HepG2 (cell line): ENCODE results near the gene STUB1. TPM values are rescaled to one million over a fixed set of nuclear protein-coding genes. Genes with fewer than 3 reads are reported as not detected.

Experiments used
- AGO1 ChIP-seq: fragments of 200-400 bp; formaldehyde crosslinking; IDR thresholded peaks from 2 replicates; pipeline ENCODE4 v1.6.1; 2017; ENCODE audit warnings: mild to moderate bottlenecking, low read depth, low read length, moderate library complexity; ENCODE audit not compliant: poor library complexity, severe bottlenecking
- CAMTA2 ChIP-seq: sonication (generic); formaldehyde crosslinking; IDR thresholded peaks from 2 replicates; pipeline ENCODE4 v1.4.0; 2020; ENCODE audit warnings: mild to moderate bottlenecking, missing genetic modification reagents, borderline replicate concordance
- CC2D1A ChIP-seq: sonication (generic); formaldehyde crosslinking; IDR thresholded peaks from 2 replicates; pipeline ENCODE4 v1.8.1; 2023; ENCODE audit warnings: mild to moderate bottlenecking, missing genetic modification reagents
- CEBPB ChIP-seq: IDR thresholded peaks from 2 replicates; pipeline ENCODE4 v1.6.1; 2011; ENCODE audit warnings: low read depth, low read length, improper control_type of control experiment, borderline replicate concordance
- FOXM1 ChIP-seq: sonication (generic); formaldehyde crosslinking; IDR thresholded peaks from 2 replicates; pipeline ENCODE4 v1.5.0; 2020; ENCODE audit warnings: missing genetic modification reagents
- FUBP1 ChIP-seq: sonication (generic); formaldehyde crosslinking; IDR thresholded peaks from 2 replicates; pipeline ENCODE4 v1.5.1; 2020; ENCODE audit warnings: missing genetic modification reagents, mild to moderate bottlenecking, borderline replicate concordance
- JDP2 ChIP-seq: sonication (generic); formaldehyde crosslinking; IDR thresholded peaks from 2 replicates; pipeline ENCODE4 v1.8.1; 2022; ENCODE audit warnings: missing genetic modification reagents, borderline replicate concordance
- KIAA2018 ChIP-seq: sonication (generic); formaldehyde crosslinking; IDR thresholded peaks from 2 replicates; pipeline ENCODE4 v1.5.0; 2020; ENCODE audit warnings: mild to moderate bottlenecking, missing genetic modification reagents, borderline replicate concordance
- MAFG ChIP-seq: sonication (generic); formaldehyde crosslinking; IDR thresholded peaks from 2 replicates; pipeline ENCODE4 v1.5.1; 2020; ENCODE audit warnings: mild to moderate bottlenecking, missing genetic modification reagents
- MED13 ChIP-seq: sonication (generic); formaldehyde crosslinking; IDR thresholded peaks from 2 replicates; pipeline ENCODE4 v1.5.0; 2020; ENCODE audit warnings: missing genetic modification reagents
- MTF2 ChIP-seq: sonication (generic); formaldehyde crosslinking; IDR thresholded peaks from 2 replicates; pipeline ENCODE4 v1.5.0; 2020; ENCODE audit warnings: missing genetic modification reagents, borderline replicate concordance
- MXD1 ChIP-seq: sonication (generic); formaldehyde crosslinking; IDR thresholded peaks from 2 replicates; pipeline ENCODE4 v1.4.0; 2020; ENCODE audit warnings: mild to moderate bottlenecking, missing genetic modification reagents
- PCBP2 ChIP-seq: fragments of 200-400 bp; formaldehyde crosslinking; optimal IDR thresholded peaks from 2 replicates; pipeline ENCODE3; 2018; ENCODE audit warnings: low read length, low read depth; ENCODE audit not compliant: poor library complexity, severe bottlenecking
- RBM39 ChIP-seq: fragments of 200-400 bp; formaldehyde crosslinking; IDR thresholded peaks from one replicate; pipeline ENCODE4 v1.6.1; 2018; ENCODE audit warnings: antibody characterized with exemption, mild to moderate bottlenecking, low read depth, low read length; ENCODE audit not compliant: poor library complexity, severe bottlenecking
- ZNF235 ChIP-seq: sonication (generic); formaldehyde crosslinking; IDR thresholded peaks from 2 replicates; pipeline ENCODE4 v1.8.1; 2023; ENCODE audit warnings: mild to moderate bottlenecking, missing genetic modification reagents, borderline replicate concordance
- ZNF446 ChIP-seq: sonication (generic); formaldehyde crosslinking; IDR thresholded peaks from 2 replicates; pipeline ENCODE4 v1.5.0; 2020; ENCODE audit warnings: mild to moderate bottlenecking, missing genetic modification reagents
- ZNF510 ChIP-seq: sonication (generic); formaldehyde crosslinking; IDR thresholded peaks from 2 replicates; pipeline ENCODE4 v1.4.0; 2020; ENCODE audit warnings: low read depth, mild to moderate bottlenecking, missing genetic modification reagents
- ZNF569 ChIP-seq: sonication (generic); formaldehyde crosslinking; IDR thresholded peaks from 2 replicates; pipeline ENCODE4 v1.5.0; 2020; ENCODE audit warnings: mild to moderate bottlenecking, missing genetic modification reagents, moderate library complexity, borderline replicate concordance
- ZNF841 ChIP-seq: sonication (generic); formaldehyde crosslinking; IDR thresholded peaks from 2 replicates; pipeline ENCODE4 v1.8.1; 2023; ENCODE audit warnings: missing genetic modification reagents, borderline replicate concordance
- polyA plus RNA-seq, 8 experiments: library from polyadenylated mRNA; depleted of rRNA in 3 of 8; stranded (reverse) in 7 of 8; unstranded in 1 of 8; fragments of >200 nt; fragmentation: Illumina TruSeq in 4 of 8; extraction: Trizol in 4 of 8; gene quantifications; 2 replicates each; pipeline versions ENCODE4 v1.2.1 to v1.2.3, GENCODE V29; 2011 to 2016; ENCODE audit warnings: low read depth in 4 of 8, missing spikeins in 1 of 8, mixed read lengths in 1 of 8; ENCODE audit not compliant: insufficient read depth in 1 of 8
- total RNA-seq, 5 experiments: library from RNA; depleted of rRNA; stranded (reverse); fragments of >200 nt; fragmentation: Illumina TruSeq; extraction: Trizol; gene quantifications; 2 replicates each; pipeline ENCODE4 v1.2.3, GENCODE V29; 2016; ENCODE audit warnings: low read depth in 1 of 5

The STUB1 gene
- total and polyA plus RNA-seq, 2 of the 13 experiments (the other 11 are each of a cell fraction or from before 2014, with no cell fraction given), result 52.9 to 78.2 TPM

GRCh38 chr16:635573-636205 is 44.5 kb upstream of the STUB1 start (continued):
- TF ChIP-seq CAMTA2 (no peak; the same call in 1 of the 2 replicates), FOXM1 (no peak), CEBPB (no peak), CC2D1A (CRISPR knock-in tag) (no peak), ZNF841 (CRISPR knock-in tag) (no peak), ZNF446 (no peak), FUBP1 (CRISPR knock-in tag) (no peak), AGO1 (peak; percentile 26), JDP2 (CRISPR knock-in tag) (no peak), KIAA2018 (CRISPR knock-in tag) (no peak), ZNF510 (CRISPR knock-in tag) (0 out of 2 replicates have a peak, but pooled peaks have one; percentile 12), RBM39 (no peak), ZNF235 (CRISPR knock-in tag) (0 out of 2 replicates have a peak, but pooled peaks have one; percentile 62), MXD1 (CRISPR knock-in tag) (no peak), MAFG (CRISPR knock-in tag) (no peak), ZNF569 (CRISPR knock-in tag) (no peak), MED13 (CRISPR knock-in tag) (no peak), MTF2 (CRISPR knock-in tag) (no peak), PCBP2 (no peak)
